EH (cell line): Measurements from ENCODE around the gene KAZALD1.
A peak's percentile ranks its signal among the peaks of the same experiment; 100 is the strongest.

Experiments
- DNase-seq: peaks from one replicate; pipeline ENCODE4 v3.0.0-alpha.2; 2015; ENCODE audit warnings: low read depth

Gene KAZALD1

GRCh38 chr10:101061624-101062231 lies at the start of gene KAZALD1:
TSS of gene KAZALD1 (plus strand) at chr10:101061989. CDS start at chr10:101062593, 604 bp downstream.
- DNase-seq = peak; percentile 80

- peak; percentile 95 for DNase-seq
These were observed 49.0 kb upstream of the KAZALD1 start for GRCh38 chr10:101012525-101013364.

- DNase-seq = no peak
These were observed 48.4 kb upstream of the KAZALD1 start for GRCh38 chr10:101013365-101013825.

GRCh38 chr10:101014230-101014884 lies 47.4 kb upstream of the KAZALD1 start:
- DNase-seq = peak; percentile 72

GRCh38 chr10:101014966-101015581 lies 46.7 kb upstream of the KAZALD1 start:
- peak; percentile 90 for DNase-seq

GRCh38 chr10:101015582-101015973 lies 46.2 kb upstream of the KAZALD1 start:
- no peak for DNase-seq

- no peak for DNase-seq
These were observed 45.0 kb upstream of the KAZALD1 start for GRCh38 chr10:101016814-101017213.

- DNase-seq = no peak
These were observed 43.6 kb upstream of the KAZALD1 start for GRCh38 chr10:101018118-101018599.

GRCh38 chr10:101018600-101019439 lies 43.0 kb upstream of the KAZALD1 start:
- DNase-seq = peak; percentile 81

- no peak for DNase-seq
These were observed 42.4 kb upstream of the KAZALD1 start for GRCh38 chr10:101019440-101019703.

- DNase-seq = no peak
These were observed 41.2 kb upstream of the KAZALD1 start for GRCh38 chr10:101020427-101021075.

- no peak for DNase-seq
These were observed 40.5 kb upstream of the KAZALD1 start for GRCh38 chr10:101021239-101021638.

- no peak for DNase-seq
These were observed 40.0 kb upstream of the KAZALD1 start for GRCh38 chr10:101021692-101022251.

GRCh38 chr10:101022967-101023705 lies 38.7 kb upstream of the KAZALD1 start:
- no peak for DNase-seq

- peak; percentile 34 for DNase-seq
These were observed 34.6 kb upstream of the KAZALD1 start for GRCh38 chr10:101027106-101027720.

GRCh38 chr10:101028446-101029337 lies 33.1 kb upstream of the KAZALD1 start:
- no peak for DNase-seq

- DNase-seq = no peak
These were observed 32.1 kb upstream of the KAZALD1 start for GRCh38 chr10:101029520-101030295.
